GM19351 (cell line): ENCODE measurements around the gene PID1.

ENCODE experiments used
- ATAC-seq: cut with Tn5 transposase; IDR thresholded peaks from one replicate; pipeline ENCODE4 v1.9.1; 2021; ENCODE audit warnings: mild to moderate bottlenecking, moderate library complexity; ENCODE audit not compliant: unreplicated experiment

PID1 gene

DNA sequence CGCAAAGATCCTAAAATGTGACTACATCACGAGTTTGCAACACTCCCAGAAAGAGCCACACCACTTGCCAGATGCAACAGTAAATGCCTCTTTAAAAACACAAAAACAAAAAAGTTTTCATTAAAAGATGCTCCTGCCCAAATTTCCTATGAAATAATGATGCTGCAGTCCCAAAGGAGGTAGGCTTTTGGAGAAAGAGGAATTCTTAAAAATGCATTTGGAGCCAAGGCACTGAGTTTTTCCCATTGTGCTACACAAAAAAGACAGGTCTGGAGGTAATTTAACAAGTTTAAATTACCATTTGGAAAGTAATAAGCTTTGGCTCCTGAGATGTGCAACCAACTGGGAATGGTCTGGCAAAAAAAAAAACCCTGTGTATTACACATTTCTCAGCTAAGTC is 145.0 kb downstream of the PID1 start:
- ATAC-seq = no peak

GRCh38 chr2:229124136-229124535 is 147.0 kb downstream of the PID1 start:
- ATAC-seq = no peak

DNA sequence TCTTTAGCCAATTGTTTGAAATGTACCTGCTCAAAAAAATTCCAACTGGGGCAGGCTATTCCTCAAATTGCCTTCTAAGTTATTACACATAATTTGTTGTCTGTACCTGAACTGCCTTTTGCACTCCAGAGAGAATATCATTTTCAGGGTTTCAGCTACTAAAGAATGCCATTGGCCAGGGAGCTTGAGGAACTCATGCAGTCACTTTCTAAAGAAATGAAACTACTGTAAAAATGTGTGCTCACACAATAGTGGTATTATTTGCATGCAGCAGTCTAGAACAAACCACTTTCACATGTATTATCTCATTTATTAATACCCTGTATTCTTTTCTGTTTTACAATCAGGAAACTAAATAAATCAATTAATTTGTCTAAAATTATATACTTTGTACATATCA is 152.2 kb downstream of the PID1 start:
- peak; percentile 87 for ATAC-seq

DNA sequence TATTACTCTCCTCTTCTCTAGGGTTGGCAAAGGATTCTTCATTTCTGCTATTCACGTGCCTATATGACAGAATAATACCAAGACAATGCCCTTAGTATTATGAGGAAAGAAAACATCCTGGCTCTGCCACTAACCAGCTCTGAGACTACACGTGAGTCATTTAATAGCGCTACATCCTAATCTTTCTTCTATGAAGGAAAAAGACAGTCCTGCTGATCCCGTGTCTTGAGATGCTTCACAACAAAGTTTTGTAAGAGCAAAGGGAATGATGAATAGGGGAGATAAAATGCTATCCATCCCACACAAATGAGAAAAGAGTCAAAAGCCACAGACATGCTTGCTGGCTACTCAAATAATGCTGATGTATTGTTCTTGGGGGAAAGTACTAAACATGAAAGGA is 152.8 kb downstream of the PID1 start:
- ATAC-seq = no peak

GRCh38 chr2:229111744-229112143 is 159.3 kb downstream of the PID1 start:
- ATAC-seq = no peak

DNA sequence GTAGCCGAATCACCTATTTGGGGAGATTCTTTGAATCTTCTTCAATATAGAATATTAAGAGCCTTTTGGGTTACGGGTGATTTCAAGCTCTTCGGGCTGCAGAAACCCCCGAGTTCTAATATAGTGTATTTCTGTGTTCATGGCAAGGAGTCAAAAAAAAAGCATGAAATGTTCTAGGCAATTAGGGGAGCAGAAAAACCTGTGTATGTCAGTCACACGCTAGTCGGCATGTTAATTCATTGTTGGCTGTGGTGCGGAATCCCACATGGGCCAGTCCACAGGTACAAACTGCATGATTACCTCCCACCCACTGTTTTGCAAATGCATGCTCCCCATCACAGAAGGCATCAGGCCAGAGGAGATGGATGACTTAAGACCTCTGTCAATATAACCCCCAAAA is 161.9 kb downstream of the PID1 start:
- no peak for ATAC-seq

GRCh38 chr2:229107601-229108000 is 163.5 kb downstream of the PID1 start:
- no peak for ATAC-seq

DNA sequence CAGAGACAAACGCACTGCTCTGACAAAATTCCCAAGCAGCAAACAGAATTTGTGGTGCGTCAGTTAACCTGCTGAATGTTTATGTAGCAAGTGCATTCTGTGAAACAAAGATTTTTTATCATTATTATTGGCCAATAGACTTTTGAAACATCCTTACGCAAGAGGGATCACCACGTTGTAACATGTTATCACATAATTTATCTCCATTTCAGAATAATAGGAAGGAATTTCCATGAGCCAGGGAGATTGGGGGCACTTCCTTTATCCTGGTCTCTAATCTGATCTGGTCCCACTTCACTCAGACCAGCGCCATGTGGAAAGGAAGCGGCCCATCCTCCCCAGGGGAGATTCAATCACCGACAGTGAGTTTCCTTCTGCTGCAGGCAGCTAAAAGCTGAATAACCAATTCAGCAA is 166.1 kb downstream of the PID1 start:
- ATAC-seq = no peak

DNA sequence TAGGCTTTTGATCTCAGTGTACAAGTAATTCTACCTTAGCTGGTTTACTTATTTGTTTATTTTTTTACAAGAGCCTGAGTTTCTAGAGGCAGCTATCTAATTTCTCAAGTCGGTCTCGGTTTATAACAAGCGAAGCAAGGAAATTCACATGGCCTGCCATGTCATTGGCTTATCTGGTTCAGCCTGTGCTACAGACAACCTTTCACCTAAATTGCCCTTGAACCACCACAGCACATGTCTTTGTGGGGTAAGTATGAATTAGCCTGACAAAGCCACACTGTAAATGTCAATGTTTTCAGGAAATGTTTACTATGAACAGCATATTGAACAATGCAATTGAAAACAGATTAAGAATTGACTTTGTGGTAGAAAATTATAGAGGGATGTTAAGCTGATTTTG is 167.1 kb downstream of the PID1 start:
- ATAC-seq = no peak

- no peak for ATAC-seq
Measured at GRCh38 chr2:229101314-229101713, 169.8 kb downstream of the PID1 start.

DNA sequence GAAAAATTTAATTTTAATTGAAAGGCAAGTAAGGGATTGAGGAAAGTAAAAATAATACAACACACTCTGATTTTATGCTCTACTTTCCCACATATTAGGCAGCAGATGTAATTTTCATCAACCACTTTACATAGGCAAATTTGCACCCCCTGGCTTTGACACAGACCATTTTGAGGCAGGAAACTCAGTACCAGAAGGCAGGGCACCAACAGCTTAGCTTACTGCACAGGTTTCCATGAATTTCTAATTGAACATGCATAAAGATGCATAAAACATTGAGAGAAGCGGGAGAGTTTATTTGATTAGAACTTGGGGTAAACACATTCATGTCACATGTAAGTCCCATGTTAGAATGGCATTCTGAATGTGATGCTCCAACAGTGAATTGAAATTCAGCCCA is 171.9 kb downstream of the PID1 start:
- no peak for ATAC-seq

DNA sequence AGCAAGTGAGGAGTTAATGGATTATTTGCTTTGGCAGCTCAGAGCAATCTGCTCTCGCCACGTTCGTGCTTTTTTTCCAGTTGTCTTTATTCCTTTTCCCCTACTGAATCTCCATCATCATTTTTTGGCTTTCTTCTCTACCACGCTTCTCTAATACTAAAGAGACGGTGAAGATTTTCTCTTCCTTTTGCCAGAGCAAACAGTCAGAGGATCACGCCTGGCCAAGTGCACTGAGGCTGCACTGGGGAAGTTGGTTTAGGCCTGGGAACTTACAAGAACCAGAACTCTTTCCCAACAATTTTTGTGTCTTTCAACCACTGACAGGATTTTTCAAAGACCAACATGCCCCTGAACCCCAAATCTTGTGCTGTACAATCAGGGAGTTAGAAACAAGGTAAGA is 172.3 kb downstream of the PID1 start:
- no peak for ATAC-seq

- ATAC-seq = no peak
Measured at GRCh38 chr2:229096409-229097066, 174.5 kb downstream of the PID1 start.

DNA sequence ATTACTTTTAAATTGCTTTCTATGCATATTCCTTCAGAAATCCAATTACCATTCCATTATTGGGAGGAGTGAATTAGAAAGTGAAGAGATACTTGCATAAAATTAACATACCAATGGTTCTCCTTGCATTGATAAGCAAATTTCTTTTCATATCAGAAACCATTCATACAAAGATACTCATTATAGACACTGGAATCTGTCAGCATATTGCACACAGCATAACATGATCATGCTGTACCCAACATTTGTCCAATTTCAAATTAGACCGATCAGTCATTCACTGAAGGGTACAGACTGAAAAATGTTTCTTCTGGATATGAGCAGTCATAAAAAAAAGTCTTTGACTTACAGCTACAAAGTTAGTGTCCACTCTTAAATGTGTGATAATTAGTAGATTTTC is 175.6 kb downstream of the PID1 start:
- no peak for ATAC-seq

DNA sequence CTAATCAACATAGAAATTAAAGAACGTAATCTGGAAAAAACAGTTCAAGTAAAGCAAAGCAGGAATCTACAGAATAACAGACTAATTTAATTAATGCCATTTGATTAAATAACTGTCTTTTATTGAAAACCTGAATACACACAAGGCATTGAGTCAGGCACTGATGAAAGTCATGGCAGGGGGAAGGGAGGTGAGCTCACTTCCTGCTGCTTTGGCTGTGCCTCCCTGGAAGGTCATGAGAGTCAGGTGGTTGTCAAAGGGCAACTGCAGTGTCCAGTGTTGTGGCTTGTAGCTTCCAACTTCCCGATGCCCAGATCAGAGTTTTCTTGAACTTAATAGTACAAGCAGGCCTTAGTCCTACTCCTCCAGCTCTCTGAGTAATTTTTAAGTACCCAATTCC is 180.9 kb downstream of the PID1 start:
- no peak for ATAC-seq

- no peak for ATAC-seq
Measured at GRCh38 chr2:229089776-229090175, 181.3 kb downstream of the PID1 start.

- ATAC-seq = no peak
Measured at GRCh38 chr2:229088966-229089700, 182.0 kb downstream of the PID1 start.

GRCh38 chr2:229088517-229088913 is 182.6 kb downstream of the PID1 start:
- no peak for ATAC-seq

- no peak for ATAC-seq
Measured at GRCh38 chr2:229087843-229088516, 183.1 kb downstream of the PID1 start.

- no peak for ATAC-seq
Measured at GRCh38 chr2:229087267-229087666, 183.8 kb downstream of the PID1 start.

GRCh38 chr2:229085439-229085838 is 185.6 kb downstream of the PID1 start:
- no peak for ATAC-seq

GRCh38 chr2:229084447-229084846 is 186.6 kb downstream of the PID1 start:
- ATAC-seq = no peak
